WTC11 (cell line): Measurements from ENCODE around the gene ETV3.

Experiments used
- CTCF ChIP-seq: fragments of 200-600 bp; IDR thresholded peaks from 2 replicates; pipeline ENCODE4 v1.8.0; 2022; ENCODE audit warnings: antibody characterized with exemption
- KAT7 ChIP-seq: sonication (generic); formaldehyde crosslinking; IDR thresholded peaks from 2 replicates; pipeline ENCODE4 v1.8.1; 2023; ENCODE audit warnings: missing genetic modification reagents, mild to moderate bottlenecking, borderline replicate concordance
- NR3C1 ChIP-seq: sonication (generic); formaldehyde crosslinking; conservative IDR thresholded peaks from 2 replicates; pipeline ENCODE4 v1.8.1; 2023; ENCODE audit warnings: low read depth, mild to moderate bottlenecking, missing genetic modification reagents
- ZNF263 ChIP-seq: sonication (generic); formaldehyde crosslinking; IDR thresholded peaks from 2 replicates; pipeline ENCODE4 v1.8.1; 2022; ENCODE audit warnings: low read depth, mild to moderate bottlenecking, moderate library complexity, missing genetic modification reagents
- ZNF423 ChIP-seq: fragments of 250-450 bp; sonication (Bioruptor Pico); IDR thresholded peaks from 2 replicates; pipeline ENCODE4 v2.1.2; 2022; ENCODE audit warnings: mild to moderate bottlenecking, moderate library complexity
- TF ChIP-seq, protein P1 (sequence below): sonication (generic); formaldehyde crosslinking; IDR thresholded peaks from 2 replicates; pipeline ENCODE4 v1.8.1; 2022; ENCODE audit warnings: low read depth, missing genetic modification reagents, borderline replicate concordance

GRCh38 chr1:157104598-157105293 lies 33.4 kb downstream of the ETV3 start:
- no peak for TF ChIP-seq KAT7 (CRISPR knock-in tag)
- no peak for TF ChIP-seq NR3C1
- no peak; the same call in 1 of the 2 replicates for TF ChIP-seq ZNF423 (CRISPR knock-in tag)
- TF ChIP-seq CTCF = no peak
- no peak for TF ChIP-seq ZNF263
- TF ChIP-seq, protein P1, sequence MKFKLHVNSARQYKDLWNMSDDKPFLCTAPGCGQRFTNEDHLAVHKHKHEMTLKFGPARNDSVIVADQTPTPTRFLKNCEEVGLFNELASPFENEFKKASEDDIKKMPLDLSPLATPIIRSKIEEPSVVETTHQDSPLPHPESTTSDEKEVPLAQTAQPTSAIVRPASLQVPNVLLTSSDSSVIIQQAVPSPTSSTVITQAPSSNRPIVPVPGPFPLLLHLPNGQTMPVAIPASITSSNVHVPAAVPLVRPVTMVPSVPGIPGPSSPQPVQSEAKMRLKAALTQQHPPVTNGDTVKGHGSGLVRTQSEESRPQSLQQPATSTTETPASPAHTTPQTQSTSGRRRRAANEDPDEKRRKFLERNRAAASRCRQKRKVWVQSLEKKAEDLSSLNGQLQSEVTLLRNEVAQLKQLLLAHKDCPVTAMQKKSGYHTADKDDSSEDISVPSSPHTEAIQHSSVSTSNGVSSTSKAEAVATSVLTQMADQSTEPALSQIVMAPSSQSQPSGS = no peak
